Calu3 (cell line): ENCODE measurements around the gene EGR2. TPM values are rescaled to one million over a fixed set of nuclear protein-coding genes. Genes with fewer than 3 reads are reported as not detected.

Source experiments
- BruUV-seq: library from RNA; stranded (reverse); fragments of 400-500 nt; replicated peaks from 2 replicates; lab custom pipeline; 2021; lab: Mats Ljungman, UMichigan
- CTCF ChIA-PET: fragments of 300-600 bp; sonication (Branson Sonifier 250); formaldehyde crosslinking; loops from one replicate; lab custom pipeline; 2022; ENCODE audit warnings: antibody characterized with exemption; lab: Charles Lee
- DNase-seq: peaks from one replicate; pipeline ENCODE4 v3.0.0; 2022
- H3K27ac Mint-ChIP-seq: one replicate; pipeline ENCODE4 v1.8.0; 2022; ENCODE audit warnings: mixed read lengths; ENCODE audit not compliant: unreplicated experiment
- H3K27me3 Mint-ChIP-seq: one replicate; pipeline ENCODE4 v1.8.0; 2022; ENCODE audit warnings: mixed read lengths; ENCODE audit not compliant: unreplicated experiment
- H3K36me3 Mint-ChIP-seq: one replicate; pipeline ENCODE4 v1.8.0; 2022; ENCODE audit warnings: mild to moderate bottlenecking, moderate library complexity, mixed read lengths; ENCODE audit not compliant: insufficient read depth, unreplicated experiment
- H3K4me1 Mint-ChIP-seq: one replicate; pipeline ENCODE4 v1.8.0; 2022; ENCODE audit warnings: mild to moderate bottlenecking, low read depth, mixed read lengths; ENCODE audit not compliant: unreplicated experiment
- H3K4me3 Mint-ChIP-seq: one replicate; pipeline ENCODE4 v1.8.0; 2022; ENCODE audit warnings: mild to moderate bottlenecking, low read depth, moderate library complexity, mixed read lengths; ENCODE audit not compliant: unreplicated experiment
- H3K9me3 Mint-ChIP-seq: one replicate; pipeline ENCODE4 v1.8.0; 2022; ENCODE audit warnings: low read depth, mixed read lengths; ENCODE audit not compliant: unreplicated experiment
- intact Hi-C: fragments of 100-400 bp; cut with micrococcal nuclease; formaldehyde crosslinking; loops from one replicate; pipeline ENCODE4 v1.10.0; 2022; ENCODE audit not compliant: unreplicated experiment
- total RNA-seq: library from RNA; stranded (reverse); gene quantifications from 2 replicates; pipeline ENCODE4 v1.2.3, GENCODE V29; 2022
- TF ChIP-seq, protein P1 (sequence below): fragments of 200-600 bp; IDR thresholded peaks from one replicate; pipeline ENCODE4 v1.8.0; 2022; ENCODE audit warnings: antibody characterized with exemption; ENCODE audit not compliant: unreplicated experiment

The EGR2 gene
- total RNA-seq, 1 experiment from 2014 or later: 0.68 TPM

GRCh38 chr10:62804356-62805230 lies 11.6 kb downstream of the EGR2 start, which contains the start of gene ADO:
TSS of gene ADO (plus strand) at chr10:62804720. CDS start at chr10:62805060, 340 bp downstream.
- Mint-ChIP-seq H3K27me3 (peaks cover 15% of the 10 kb centered on the region), H3K4me1 (peaks cover 29% of the 10 kb centered on the region), H3K36me3 (peaks cover 31% of the 10 kb centered on the region), H3K4me3 (peak within 1 kb of the TSS; percentile 92), H3K9me3 (no peaks in the 10 kb centered on the region), H3K27ac (peak within 1 kb of the TSS; percentile 99)
- BruUV-seq: no TSS peak
- CTCF ChIA-PET: interaction anchor here (0.6 to 1.9 kb wide), 5 partner anchors 12 to 269 kb away, joined by 3 to 8 read pairs (median 7); partner anchors contain the start of gene EGR2
- intact Hi-C loops: loop anchor here (2.0 kb wide), 1 partner anchor 72 kb away; no protein-coding TSS in a partner anchor
- TF ChIP-seq, protein P1, sequence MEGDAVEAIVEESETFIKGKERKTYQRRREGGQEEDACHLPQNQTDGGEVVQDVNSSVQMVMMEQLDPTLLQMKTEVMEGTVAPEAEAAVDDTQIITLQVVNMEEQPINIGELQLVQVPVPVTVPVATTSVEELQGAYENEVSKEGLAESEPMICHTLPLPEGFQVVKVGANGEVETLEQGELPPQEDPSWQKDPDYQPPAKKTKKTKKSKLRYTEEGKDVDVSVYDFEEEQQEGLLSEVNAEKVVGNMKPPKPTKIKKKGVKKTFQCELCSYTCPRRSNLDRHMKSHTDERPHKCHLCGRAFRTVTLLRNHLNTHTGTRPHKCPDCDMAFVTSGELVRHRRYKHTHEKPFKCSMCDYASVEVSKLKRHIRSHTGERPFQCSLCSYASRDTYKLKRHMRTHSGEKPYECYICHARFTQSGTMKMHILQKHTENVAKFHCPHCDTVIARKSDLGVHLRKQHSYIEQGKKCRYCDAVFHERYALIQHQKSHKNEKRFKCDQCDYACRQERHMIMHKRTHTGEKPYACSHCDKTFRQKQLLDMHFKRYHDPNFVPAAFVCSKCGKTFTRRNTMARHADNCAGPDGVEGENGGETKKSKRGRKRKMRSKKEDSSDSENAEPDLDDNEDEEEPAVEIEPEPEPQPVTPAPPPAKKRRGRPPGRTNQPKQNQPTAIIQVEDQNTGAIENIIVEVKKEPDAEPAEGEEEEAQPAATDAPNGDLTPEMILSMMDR: no peak
- DNase-seq: peak; percentile 89

DNA sequence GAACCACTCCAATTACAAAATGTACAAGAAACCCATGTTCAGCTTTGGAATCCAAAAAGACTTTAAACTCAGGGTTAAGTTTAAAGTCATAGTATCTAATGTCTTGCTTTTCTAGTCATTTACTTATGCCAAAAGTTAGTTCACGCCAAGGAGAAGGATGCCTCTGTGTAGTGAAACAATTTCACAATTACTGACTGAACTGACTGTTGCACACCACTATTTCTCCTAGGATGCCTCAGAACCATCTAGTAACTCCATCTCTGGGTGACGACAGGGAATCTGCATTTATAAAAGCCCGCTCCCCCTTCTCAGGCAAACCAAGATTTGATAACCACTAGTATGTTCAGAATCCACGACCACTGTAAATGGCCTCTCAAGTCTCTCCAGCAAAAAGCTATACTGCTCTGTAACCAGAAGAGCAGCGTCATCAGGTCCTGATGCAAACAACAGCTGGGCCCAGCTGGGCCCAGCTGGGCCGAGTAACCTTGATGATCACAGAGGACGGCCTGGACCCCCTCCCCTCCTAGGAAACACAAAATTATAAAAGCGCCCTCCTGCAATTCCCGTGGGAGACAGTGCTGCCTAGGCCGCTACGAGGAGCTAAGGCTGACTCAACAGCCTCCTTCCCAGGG lies 12.3 kb downstream of the EGR2 start:
- Mint-ChIP-seq H3K27ac (peak overlapping the region; percentile 99), H3K9me3 (no peaks in the 10 kb centered on the region), H3K4me3 (peak overlapping the region; percentile 92), H3K36me3 (peaks cover 31% of the 10 kb centered on the region), H3K27me3 (peaks cover 15% of the 10 kb centered on the region), H3K4me1 (peaks cover 27% of the 10 kb centered on the region)
- intact Hi-C loops: loop anchor here (2.0 kb wide), 1 partner anchor 71 kb away; no protein-coding TSS in a partner anchor
- BruUV-seq: no TSS peak
- DNase-seq: no peak
- CTCF ChIA-PET: interaction anchor here (0.6 to 1.9 kb wide), 5 partner anchors 12 to 269 kb away, joined by 3 to 8 read pairs (median 7); partner anchors contain the start of gene EGR2
- TF ChIP-seq, protein P1: no peak

DNA sequence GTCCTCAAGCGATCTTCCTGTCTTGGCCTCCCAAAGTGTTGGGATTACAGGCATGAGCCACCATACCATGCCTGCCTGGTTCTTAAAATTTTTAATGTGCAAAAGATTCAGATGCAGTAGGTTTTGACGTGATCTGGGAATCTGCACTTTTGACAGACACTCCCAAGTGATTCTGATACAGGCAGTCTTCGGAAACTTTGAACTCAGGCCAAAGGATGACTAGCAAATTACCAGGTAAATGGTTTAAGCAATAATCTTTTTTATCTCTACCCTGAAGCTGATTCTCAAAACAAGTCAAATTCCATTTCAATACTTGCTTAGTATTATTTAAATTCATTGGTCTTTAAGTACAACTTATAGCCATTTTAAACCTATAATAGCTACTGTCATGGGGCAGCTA lies 14.3 kb downstream of the EGR2 start:
- TF ChIP-seq, protein P1: no peak
- H3K27ac Mint-ChIP-seq: no peak overlapping the region
- BruUV-seq: no TSS peak
- CTCF ChIA-PET: no interaction called here
- no peak overlapping the region for H3K4me3 Mint-ChIP-seq
- no peaks in the 10 kb centered on the region for H3K9me3 Mint-ChIP-seq
- intact Hi-C loops: no loop called here
- DNase-seq: no peak
- peaks cover 8% of the 10 kb centered on the region for H3K4me1 Mint-ChIP-seq
- peaks cover 30% of the 10 kb centered on the region for H3K36me3 Mint-ChIP-seq
- peaks cover 15% of the 10 kb centered on the region for H3K27me3 Mint-ChIP-seq

- no peaks in the 10 kb centered on the region for H3K4me1 Mint-ChIP-seq
- intact Hi-C loops: no loop called here
These were observed 19.3 kb downstream of the EGR2 start for GRCh38 chr10:62796896-62797295.

More at GRCh38 chr10:62796896-62797295, 19.3 kb downstream of the EGR2 start:
- H3K27ac Mint-ChIP-seq: no peak overlapping the region
- no peak overlapping the region for H3K4me3 Mint-ChIP-seq
- H3K36me3 Mint-ChIP-seq: no peaks in the 10 kb centered on the region
- CTCF ChIA-PET: interaction anchor here (0.7 kb wide), 1 partner anchor 26 kb away, joined by 3 read pairs; no protein-coding TSS in a partner anchor
- H3K9me3 Mint-ChIP-seq: no peaks in the 10 kb centered on the region
- peaks cover 15% of the 10 kb centered on the region for H3K27me3 Mint-ChIP-seq
- DNase-seq: no peak
- TF ChIP-seq, protein P1: no peak
- BruUV-seq: no TSS peak
